ENCODE results near the gene CALCR.

DNA sequence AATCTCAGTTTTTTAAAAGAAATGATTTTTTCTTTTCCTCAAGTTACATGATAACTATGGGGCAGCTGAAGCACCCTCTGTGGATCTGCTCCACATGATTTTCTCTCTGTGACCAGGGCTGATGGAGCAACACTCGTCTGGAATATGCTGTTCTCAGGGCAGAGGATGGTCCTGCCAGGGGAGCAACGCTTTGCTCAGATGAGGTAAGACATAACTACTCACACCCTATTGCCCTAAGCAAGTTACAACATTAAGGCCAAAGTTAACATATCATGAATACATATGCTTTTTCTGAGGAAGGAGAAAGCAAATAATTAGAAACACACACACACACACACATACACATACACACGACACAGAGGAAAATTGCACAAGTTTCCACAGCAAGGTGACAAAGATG is 71.4 kb downstream of the CALCR start:
- TF ChIP-seq POLR2A (IDR thresholded peaks at IDR 0.05): no peak
- TF ChIP-seq, protein P1, sequence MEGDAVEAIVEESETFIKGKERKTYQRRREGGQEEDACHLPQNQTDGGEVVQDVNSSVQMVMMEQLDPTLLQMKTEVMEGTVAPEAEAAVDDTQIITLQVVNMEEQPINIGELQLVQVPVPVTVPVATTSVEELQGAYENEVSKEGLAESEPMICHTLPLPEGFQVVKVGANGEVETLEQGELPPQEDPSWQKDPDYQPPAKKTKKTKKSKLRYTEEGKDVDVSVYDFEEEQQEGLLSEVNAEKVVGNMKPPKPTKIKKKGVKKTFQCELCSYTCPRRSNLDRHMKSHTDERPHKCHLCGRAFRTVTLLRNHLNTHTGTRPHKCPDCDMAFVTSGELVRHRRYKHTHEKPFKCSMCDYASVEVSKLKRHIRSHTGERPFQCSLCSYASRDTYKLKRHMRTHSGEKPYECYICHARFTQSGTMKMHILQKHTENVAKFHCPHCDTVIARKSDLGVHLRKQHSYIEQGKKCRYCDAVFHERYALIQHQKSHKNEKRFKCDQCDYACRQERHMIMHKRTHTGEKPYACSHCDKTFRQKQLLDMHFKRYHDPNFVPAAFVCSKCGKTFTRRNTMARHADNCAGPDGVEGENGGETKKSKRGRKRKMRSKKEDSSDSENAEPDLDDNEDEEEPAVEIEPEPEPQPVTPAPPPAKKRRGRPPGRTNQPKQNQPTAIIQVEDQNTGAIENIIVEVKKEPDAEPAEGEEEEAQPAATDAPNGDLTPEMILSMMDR (IDR thresholded peaks at IDR 0.05 in 4 of 5, conservative IDR thresholded peaks at IDR 0.05 in 1 of 5): no peak

Measured in gastrocnemius medialis (tissue), 4 donors.